OCI-LY1 (cell line): ENCODE results near the gene JAK1.

ENCODE experiments used
- EZH2 ChIP-seq: fragments of 200-600 bp; sonication (generic), shearing (Covaris generic); IDR thresholded peaks from 2 replicates; pipeline ENCODE4 v1.8.0; 2017; ENCODE audit warnings: borderline replicate concordance, mixed run types, mild to moderate bottlenecking, antibody characterized with exemption, low read length, moderate library complexity, mixed read lengths
- TF ChIP-seq, protein P1 (sequence below): fragments of 200-600 bp; sonication (generic), shearing (Covaris generic); IDR thresholded peaks from 2 replicates; pipeline ENCODE4 v1.5.1; 2017; ENCODE audit warnings: mild to moderate bottlenecking, antibody characterized with exemption, low read length, moderate library complexity, mixed read lengths

DNA sequence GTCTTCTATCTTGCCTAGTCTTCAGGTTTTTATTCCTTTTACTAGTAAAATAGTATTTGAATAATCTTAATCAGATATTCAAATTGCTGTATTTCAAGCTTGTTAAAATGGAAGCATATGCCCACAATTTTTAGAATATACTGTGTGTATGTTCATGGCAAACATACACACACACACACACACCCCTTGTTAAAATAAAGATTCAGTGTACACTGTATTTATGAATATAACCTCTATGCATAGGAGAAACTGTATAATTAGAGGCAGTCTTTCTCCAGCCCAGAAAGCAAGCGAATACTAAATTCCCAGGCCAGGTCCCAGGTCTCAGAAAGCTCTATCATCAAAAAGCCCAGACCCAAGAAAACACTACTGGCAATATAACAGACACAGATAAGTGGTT is 57.8 kb downstream of the JAK1 start:
- TF ChIP-seq, protein P1, sequence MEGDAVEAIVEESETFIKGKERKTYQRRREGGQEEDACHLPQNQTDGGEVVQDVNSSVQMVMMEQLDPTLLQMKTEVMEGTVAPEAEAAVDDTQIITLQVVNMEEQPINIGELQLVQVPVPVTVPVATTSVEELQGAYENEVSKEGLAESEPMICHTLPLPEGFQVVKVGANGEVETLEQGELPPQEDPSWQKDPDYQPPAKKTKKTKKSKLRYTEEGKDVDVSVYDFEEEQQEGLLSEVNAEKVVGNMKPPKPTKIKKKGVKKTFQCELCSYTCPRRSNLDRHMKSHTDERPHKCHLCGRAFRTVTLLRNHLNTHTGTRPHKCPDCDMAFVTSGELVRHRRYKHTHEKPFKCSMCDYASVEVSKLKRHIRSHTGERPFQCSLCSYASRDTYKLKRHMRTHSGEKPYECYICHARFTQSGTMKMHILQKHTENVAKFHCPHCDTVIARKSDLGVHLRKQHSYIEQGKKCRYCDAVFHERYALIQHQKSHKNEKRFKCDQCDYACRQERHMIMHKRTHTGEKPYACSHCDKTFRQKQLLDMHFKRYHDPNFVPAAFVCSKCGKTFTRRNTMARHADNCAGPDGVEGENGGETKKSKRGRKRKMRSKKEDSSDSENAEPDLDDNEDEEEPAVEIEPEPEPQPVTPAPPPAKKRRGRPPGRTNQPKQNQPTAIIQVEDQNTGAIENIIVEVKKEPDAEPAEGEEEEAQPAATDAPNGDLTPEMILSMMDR: no peak
- TF ChIP-seq EZH2: no peak
